Globus pallidus (tissue), 1 donor: ENCODE data around the gene PRRG4.
"Not testable (repeated sequence)": the region's sequence is repeated elsewhere in the genome, so short reads cannot be mapped to it uniquely, and the experiment has no call there.

Experiments used
- DNase-seq: peaks from one replicate; pipeline ENCODE4 v3.0.0-alpha.2; 2015; ENCODE audit warnings: low spot score

The PRRG4 gene

DNA sequence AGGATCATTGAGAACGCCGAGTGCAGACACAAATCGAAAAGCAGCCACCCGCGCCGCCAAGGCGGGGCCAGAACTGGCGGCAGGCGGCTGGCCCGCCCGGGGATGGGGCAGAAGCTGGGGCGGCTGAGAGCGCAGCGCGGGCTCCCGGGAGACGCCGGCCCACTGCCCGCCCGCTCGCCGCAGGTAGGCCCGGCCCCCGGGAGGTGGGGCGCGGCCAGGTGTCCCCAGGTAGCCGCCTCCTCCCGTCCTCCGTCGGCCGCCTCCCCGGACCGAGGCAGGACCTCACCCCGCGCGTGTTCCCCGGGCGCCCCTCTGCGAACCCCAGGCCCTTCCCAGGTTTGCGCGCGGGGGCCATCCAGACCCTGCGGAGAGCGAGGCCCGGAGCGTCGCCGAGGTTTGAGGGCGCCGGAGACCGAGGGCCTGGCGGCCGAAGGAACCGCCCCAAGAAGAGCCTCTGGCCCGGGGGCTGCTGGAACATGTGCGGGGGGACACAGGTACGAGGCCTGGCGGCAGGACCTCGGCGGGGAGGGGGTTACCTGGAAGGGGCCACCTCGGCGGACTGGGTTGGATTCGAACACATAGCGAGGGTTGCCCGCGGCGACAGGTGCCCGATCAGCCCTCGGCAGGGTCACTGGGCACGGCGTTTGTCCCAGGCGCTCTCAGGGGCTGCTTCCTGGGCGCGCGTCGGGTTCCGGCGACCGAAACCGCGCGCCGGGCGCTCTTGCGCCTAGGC lies at the start of gene PRRG4:
Gene PRRG4 (plus strand): TSS at position 248 of the 733 bp plus-strand sequence. CDS start 603 bp downstream, outside the sequence.
- DNase-seq, result peak; percentile 37

- not testable (repeated sequence) for DNase-seq
These were observed 48.9 kb upstream of the PRRG4 start for GRCh38 chr11:32780839-32781238.

GRCh38 chr11:32781721-32782120 lies 48.0 kb upstream of the PRRG4 start:
- no peak for DNase-seq

- DNase-seq, result no peak
These were observed 44.5 kb upstream of the PRRG4 start for GRCh38 chr11:32785262-32785661.

DNA sequence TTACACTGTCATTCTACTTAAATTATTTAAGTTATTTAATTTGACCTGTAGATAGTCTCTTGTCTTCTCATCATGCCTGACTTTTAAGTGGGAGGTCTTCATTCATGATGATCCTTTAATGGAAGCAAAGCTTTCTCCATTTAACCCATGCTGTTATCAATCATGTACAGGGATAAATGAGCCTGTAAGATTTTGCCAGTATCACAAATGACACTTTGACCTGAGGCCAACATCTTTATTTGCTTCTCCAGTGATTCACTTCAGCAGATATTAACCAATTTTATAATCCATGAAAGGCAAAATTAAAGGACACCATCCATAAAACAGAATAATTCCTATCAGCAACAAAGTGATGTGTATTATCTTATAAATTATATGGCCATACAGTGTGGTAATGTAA lies 42.9 kb upstream of the PRRG4 start:
- DNase-seq, result no peak

- no peak for DNase-seq
These were observed 38.8 kb upstream of the PRRG4 start for GRCh38 chr11:32790916-32791315.

DNA sequence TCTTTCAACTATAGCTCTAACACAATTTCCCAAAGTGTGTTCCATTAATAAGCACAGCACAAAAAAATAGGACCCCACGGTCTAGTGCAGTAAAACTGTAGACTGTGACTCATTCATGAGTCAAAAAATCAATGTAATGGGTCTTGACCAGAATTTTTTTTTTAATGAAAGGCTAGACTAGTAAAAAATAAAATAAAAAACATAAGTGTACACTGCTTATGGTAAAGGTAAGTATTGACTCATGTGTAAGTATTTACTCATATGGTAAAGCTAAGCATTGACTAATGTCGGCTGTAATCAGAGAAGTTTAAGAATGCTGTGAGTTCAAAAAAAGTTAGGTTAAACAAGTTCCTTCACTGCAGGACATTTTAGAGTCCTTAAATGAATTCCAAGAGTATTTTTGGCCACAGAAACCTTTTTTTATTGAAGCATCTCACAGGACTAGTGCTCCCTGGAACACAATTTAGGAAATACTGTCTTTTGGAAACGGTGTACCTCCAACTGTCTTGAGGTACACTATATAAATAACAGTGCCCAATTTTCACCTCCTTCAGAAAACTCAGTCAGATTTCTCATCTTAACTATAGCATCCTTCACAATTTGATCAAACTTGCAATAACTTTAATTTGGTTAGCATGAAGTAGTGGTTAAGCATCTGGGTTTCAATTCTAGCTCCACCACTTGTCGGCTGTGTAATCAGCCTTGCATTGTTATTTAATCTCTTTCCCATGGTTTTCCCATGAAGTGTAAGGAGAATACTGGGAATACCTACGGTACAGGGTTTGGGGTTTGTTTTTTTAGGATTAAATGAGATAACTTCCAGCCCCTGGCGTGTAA lies 37.4 kb upstream of the PRRG4 start:
- DNase-seq, result no peak

DNA sequence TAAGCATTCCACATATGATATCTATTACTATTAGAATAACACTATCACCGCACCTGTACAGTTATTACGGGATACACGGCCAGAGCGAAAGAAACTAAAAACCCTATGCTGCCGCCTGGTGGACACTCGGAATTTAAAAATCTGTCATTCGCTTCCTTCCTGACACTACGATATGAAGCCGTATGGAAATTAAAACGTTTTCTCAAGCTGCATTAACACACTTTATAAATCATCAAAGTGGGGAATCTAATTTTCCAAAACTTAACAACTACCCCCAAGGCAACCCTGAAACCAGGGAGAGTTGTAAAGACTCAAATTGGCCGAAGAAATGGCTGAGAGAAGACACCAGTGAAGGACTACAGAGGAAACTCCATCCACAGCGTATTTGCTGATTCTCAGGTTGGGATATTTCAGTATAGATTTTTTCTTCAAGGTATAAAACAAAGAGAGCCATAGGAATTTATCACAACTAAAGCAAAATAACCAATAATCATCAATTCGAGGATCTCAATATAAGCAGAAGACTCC lies 36.7 kb upstream of the PRRG4 start:
- peak; percentile 31 for DNase-seq

DNA sequence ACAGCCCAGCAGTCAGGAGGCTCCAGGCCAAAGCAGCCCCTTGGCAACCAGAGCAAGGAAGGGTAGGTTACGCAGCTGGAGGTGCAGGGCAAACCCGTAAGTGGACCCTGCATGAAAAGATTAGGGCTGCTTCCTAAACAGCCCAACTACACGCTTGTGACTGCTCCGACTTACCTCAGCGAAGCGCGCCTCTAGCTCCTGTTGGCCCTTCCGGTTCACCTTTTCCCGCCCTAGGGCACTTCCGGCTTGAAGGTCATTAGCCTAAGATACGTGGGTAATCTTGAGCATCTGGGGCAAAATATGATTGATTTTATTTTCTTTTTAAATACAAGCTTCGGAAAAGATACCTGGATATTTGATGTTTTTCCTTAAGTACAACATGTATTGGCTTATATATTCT lies 35.3 kb upstream of the PRRG4 start, which contains the start of gene CCDC73:
Gene CCDC73 (minus strand): TSS at position 224 of the 400 bp plus-strand sequence. CDS start 34,419 bp downstream, outside the sequence.
- no peak for DNase-seq

GRCh38 chr11:32796425-32796824 lies 33.3 kb upstream of the PRRG4 start:
- no peak for DNase-seq

DNA sequence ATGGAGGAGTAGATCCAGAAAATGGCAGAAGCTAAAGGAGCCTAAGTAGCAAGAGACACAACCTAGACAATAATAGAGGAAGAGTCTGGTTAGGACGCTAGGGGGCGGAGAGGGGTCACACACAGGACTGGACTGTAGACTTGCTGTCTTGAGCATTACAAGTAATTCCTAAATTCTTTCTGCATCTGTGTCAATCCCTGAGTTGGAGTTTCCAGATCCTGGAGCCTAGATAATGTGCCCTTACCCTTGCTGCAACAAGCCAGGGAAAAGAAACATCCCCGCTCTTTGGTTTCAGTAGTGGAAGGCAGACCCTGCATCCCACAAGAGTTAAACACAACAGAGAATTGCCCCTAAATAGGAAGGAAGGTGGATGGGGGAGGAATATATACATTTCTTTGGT lies 20.4 kb upstream of the PRRG4 start:
- peak; percentile 69 for DNase-seq

DNA sequence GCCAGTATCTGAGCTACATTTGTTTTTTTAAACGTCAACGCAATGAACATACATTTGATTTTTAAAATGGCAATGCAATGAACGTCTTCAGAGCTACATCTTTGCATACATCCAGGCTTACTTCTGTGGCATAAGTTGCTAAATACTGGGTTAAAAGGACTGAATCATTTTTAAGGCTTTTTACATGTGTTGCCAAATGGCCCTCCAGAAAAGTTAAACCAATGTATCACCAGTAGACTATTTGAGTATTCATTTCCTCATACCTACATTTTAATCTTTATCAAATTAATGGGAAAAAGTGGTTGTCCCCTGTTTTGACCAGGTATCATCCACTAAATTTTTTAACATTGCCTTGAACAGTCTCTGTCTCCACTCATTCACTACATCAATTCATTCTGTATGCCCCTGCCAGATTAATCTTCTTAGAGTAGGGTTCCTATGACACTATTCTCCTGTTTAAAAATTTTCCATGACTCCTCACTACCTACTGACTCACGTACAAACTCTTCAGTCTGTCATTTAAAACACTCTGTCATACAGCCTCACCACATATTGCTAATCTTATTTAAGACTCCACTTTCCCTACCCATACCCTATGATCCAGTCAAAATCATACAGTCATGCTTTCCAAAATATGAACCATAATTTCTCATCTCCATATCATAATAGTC lies 12.4 kb upstream of the PRRG4 start:
- no peak for DNase-seq

DNA sequence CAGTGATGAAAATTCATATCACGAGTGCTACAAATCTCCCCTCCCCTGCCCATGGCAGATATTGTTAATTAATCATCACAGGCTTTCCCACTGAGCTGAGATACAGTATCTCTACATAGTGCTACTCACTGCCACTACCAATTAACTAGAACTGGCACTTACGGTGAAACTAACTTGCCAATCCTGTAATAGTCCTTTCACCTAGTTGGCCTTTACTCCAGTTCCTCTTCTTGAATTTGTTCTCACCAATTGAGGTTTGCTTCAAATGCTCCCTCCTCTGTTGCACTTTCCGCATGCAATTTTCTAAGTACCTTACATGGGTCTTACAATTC lies 11.9 kb upstream of the PRRG4 start:
- DNase-seq, result no peak

DNA sequence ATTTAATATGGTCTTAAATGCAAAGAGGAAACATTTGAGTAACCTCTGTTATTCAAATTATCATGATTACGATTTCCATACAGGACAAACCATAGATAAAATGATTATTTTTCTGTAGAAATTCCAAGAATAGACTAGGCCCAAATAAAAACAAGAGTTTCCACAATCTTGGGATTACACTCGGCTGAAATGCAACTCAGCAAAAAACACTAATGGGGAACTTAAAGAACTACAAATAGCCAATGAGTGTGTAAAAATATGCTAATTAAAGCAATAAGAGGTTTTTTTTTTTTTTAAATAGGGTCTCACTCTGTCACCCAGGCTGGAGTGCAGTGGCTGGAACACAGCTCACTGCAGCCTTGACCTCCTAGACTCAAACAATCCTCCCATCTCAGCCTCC lies 10.5 kb upstream of the PRRG4 start:
- no peak for DNase-seq

- DNase-seq, result no peak
These were observed 9.2 kb upstream of the PRRG4 start for GRCh38 chr11:32820497-32820896.

GRCh38 chr11:32821517-32821916 lies 8.2 kb upstream of the PRRG4 start:
- DNase-seq, result no peak

DNA sequence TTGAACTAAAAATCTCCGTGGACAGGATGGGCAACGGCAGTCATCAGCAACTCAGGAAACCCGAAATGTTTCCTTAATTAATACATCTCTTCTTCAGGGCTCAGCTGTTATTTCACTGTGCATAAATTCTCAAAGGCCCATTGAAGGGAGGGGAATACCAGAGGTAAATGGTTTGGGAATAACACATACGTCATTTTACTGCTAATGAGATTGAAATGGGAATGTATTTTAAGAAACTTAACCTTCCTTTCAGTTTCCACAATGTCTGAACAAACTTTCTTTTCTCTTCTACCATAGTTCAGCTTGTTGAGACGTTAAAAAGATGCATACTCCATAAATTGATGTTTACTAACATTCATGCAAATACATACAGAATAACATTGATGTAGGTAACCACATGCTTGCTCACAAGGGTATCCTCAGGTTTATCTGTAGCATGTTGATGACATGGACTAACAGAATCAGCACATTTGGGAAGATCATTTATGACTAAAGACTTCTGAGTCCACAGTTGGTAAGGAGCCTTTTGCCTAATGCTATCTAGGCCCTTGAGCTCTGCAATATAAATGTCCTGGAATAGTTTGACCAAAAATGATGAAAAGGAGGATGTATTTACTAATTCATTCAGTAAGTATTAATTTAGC lies 7.7 kb upstream of the PRRG4 start:
- DNase-seq, result no peak

- DNase-seq, result not testable (repeated sequence)
These were observed 6.1 kb upstream of the PRRG4 start for GRCh38 chr11:32823617-32824016.

DNA sequence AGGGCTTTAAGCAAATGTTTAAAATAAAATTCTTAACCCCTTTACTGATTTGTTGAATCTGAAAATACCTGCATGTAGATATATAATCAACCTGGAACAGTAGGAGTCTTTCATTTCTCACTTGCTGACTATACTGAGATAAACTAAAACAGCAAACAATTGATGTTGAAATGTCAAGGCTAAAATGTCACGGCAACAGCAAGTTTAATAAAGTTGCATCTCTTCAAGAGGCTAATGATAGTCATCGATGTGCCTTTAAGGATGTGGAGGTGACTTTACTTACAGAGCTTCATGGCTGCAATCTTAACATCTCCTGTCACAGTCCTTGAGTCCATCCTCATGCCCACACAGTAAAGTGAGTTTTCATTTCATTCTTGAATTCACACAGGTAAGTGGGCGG lies 3.6 kb upstream of the PRRG4 start:
- no peak for DNase-seq

DNA sequence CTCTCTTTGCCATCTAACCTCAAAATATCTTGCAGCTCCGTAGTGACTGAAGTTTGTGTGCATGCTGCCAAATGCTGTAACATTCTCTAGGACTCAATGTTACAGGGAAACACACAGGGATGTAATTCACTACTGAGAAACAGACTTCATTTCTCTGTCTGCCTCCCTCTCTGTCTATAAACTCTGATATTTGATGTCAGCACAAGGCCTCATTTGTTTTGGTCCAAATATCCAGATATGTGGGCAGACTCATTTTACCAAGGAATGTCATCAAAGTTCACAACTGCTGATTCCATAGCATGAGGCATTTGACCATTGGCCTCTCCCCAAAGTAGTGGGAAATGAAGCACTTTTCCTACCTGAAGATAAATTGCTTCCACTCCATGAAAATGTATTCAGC lies 2.5 kb upstream of the PRRG4 start:
- no peak for DNase-seq

DNA sequence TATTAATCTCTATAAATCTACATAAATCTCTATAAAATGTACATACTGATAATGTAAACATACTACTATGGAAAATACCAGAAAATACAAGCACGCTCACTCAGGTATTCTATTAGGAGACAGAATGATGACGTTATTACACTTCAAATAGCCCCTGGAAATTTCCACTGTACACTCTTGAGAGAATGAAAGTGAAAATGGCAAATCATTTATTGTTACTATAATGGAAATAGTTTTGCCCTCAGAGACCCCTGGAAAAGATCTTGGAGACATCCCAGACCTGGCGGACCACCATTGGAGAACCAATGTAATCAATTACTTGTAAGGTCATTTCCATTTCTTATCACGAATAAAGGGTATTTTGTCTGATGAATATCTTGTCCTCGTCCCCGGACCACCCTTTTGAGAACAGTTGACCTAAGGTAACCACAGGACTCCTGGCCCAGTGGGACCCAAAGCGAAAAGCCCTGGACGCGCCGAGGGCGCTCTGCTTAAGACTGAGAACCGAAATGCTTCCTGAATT lies 509 bp upstream of the PRRG4 start:
- DNase-seq, result no peak

DNA sequence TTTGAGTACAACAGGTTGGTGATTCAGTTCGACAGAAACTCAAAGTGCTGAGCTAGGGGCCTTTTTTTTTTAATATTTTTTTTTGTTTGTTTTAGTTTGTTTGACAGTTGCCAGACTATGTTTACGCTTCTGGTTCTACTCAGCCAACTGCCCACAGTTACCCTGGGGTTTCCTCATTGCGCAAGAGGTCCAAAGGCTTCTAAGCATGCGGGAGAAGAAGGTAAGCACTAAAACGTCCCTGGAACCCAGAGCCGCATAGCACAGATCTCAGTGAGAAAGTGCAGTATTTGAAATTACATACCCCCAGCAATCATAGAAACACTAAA lies 649 bp downstream of the PRRG4 start:
- no peak for DNase-seq
